Astrocyte (in vitro differentiated cells and primary cell): Measurements from ENCODE around the gene CIITA. TPM values are rescaled to one million over a fixed set of nuclear protein-coding genes. Genes with fewer than 3 reads are reported as not detected.

Source experiments
- DNase-seq: peaks from one replicate; pipeline ENCODE4 v3.0.0-alpha.2; 2010; ENCODE audit warnings: low read depth
- FAIRE-seq: peaks from 2 replicates; lab custom pipeline; 2011; peaks lifted over from hg19 to GRCh38; lab: Jason Lieb, UNC
- H2AFZ ChIP-seq: 2 replicates; pipeline ENCODE4 v1.6.0; 2012; ENCODE audit warnings: low read depth, low read length, inconsistent platforms
- H3K27ac ChIP-seq: 2 replicates; pipeline ENCODE4 v1.5.1; 2011; ENCODE audit warnings: low read depth, low read length, inconsistent platforms
- H3K27me3 ChIP-seq: 2 replicates; pipeline ENCODE4 v1.6.0; 2011; ENCODE audit warnings: low read length, inconsistent platforms; ENCODE audit not compliant: insufficient read depth
- H3K36me3 ChIP-seq: 2 replicates; pipeline ENCODE4 v1.5.1; 2011; ENCODE audit warnings: low read length, inconsistent platforms; ENCODE audit not compliant: insufficient read depth
- H3K4me1 ChIP-seq: 2 replicates; pipeline ENCODE4 v1.5.1; 2011; ENCODE audit warnings: low read length, inconsistent platforms; ENCODE audit not compliant: insufficient read depth
- H3K4me2 ChIP-seq: 2 replicates; pipeline ENCODE4 v1.6.0; 2012; ENCODE audit warnings: low read length, inconsistent platforms
- H3K4me3 ChIP-seq: 2 replicates; pipeline ENCODE4 v1.5.1; 2011; ENCODE audit warnings: low read depth, mild to moderate bottlenecking, low read length, inconsistent platforms; ENCODE audit not compliant: insufficient read depth
- H3K79me2 ChIP-seq: 2 replicates; pipeline ENCODE4 v1.6.0; 2012; ENCODE audit warnings: mild to moderate bottlenecking, low read length, inconsistent platforms; ENCODE audit not compliant: insufficient read depth
- H3K9ac ChIP-seq: 2 replicates; pipeline ENCODE4 v1.6.0; 2012; ENCODE audit warnings: mild to moderate bottlenecking, low read length, inconsistent platforms
- H3K9me3 ChIP-seq: 2 replicates; pipeline ENCODE4 v1.5.1; 2012; ENCODE audit warnings: low read depth, mild to moderate bottlenecking, low read length, inconsistent platforms; ENCODE audit not compliant: insufficient read depth
- H4K20me1 ChIP-seq: 2 replicates; pipeline ENCODE4 v1.6.0; 2012; ENCODE audit warnings: low read length, inconsistent platforms; ENCODE audit not compliant: insufficient read depth
- H3K27ac Mint-ChIP-seq: one replicate; pipeline ENCODE4 v1.8.0; 2021; ENCODE audit warnings: mild to moderate bottlenecking, mixed read lengths; ENCODE audit not compliant: unreplicated experiment
- H3K27me3 Mint-ChIP-seq: one replicate; pipeline ENCODE4 v1.8.0; 2021; ENCODE audit warnings: low read depth, mixed read lengths; ENCODE audit not compliant: unreplicated experiment
- H3K36me3 Mint-ChIP-seq: one replicate; pipeline ENCODE4 v1.8.0; 2021; ENCODE audit warnings: low read depth, mixed read lengths; ENCODE audit not compliant: unreplicated experiment
- H3K4me1 Mint-ChIP-seq: one replicate; pipeline ENCODE4 v1.8.0; 2021; ENCODE audit warnings: low read depth, mixed read lengths; ENCODE audit not compliant: unreplicated experiment
- H3K4me3 Mint-ChIP-seq: one replicate; pipeline ENCODE4 v1.8.0; 2021; ENCODE audit warnings: mild to moderate bottlenecking, moderate library complexity, mixed read lengths; ENCODE audit not compliant: unreplicated experiment
- H3K9me3 Mint-ChIP-seq: one replicate; pipeline ENCODE4 v1.8.0; 2021; ENCODE audit warnings: mild to moderate bottlenecking, mixed read lengths; ENCODE audit not compliant: unreplicated experiment
- EZH2 ChIP-seq: IDR thresholded peaks from 2 replicates; pipeline ENCODE4 v1.6.1; 2012; ENCODE audit warnings: mild to moderate bottlenecking, low read length, inconsistent platforms; ENCODE audit not compliant: insufficient read depth
- total RNA-seq: library from RNA; stranded (reverse); gene quantifications from 2 replicates; pipeline ENCODE4 v1.2.1, GENCODE V29; 2021
- TF ChIP-seq, protein P1 (sequence below): IDR thresholded peaks from 2 replicates; pipeline ENCODE4 v1.5.1; 2011; ENCODE audit warnings: low read depth, mild to moderate bottlenecking, inconsistent platforms, low read length, moderate library complexity; ENCODE audit not compliant: insufficient read depth

Gene CIITA
- total RNA-seq, 1 donor from 2014 or later, result not detected

DNA sequence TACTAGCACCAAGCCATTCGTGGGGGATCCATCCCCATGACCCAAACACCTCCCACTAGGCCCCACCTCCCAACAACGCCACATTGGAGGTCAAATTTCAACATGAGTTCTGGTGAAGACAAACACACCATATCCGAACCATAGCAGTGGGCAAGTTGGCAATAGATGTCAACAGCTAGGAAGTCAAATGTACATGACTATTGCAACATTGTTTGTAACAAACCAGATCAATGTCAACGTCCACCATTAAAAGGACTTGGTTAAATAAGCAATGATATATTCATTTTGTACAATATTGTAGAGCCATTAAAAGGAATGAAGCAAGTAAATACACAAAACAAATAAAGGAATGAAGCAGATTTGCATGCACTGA lies 26.5 kb upstream of the CIITA start:
- Histone ChIP-seq H4K20me1 (no peaks in the 10 kb centered on the region), H3K36me3 (no peaks in the 10 kb centered on the region), H3K9ac (no peak overlapping the region), H2AFZ (no peak overlapping the region), H3K79me2 (no peaks in the 10 kb centered on the region), H3K4me2 (no peak overlapping the region), H3K9me3 (no peaks in the 10 kb centered on the region), H3K4me1 (no peaks in the 10 kb centered on the region), H3K4me3 (no peak overlapping the region), H3K27ac (no peak overlapping the region), H3K27me3 (no peaks in the 10 kb centered on the region)
- no peaks in the 10 kb centered on the region for H3K4me1 Mint-ChIP-seq
- TF ChIP-seq EZH2, result no peak
- TF ChIP-seq, protein P1, sequence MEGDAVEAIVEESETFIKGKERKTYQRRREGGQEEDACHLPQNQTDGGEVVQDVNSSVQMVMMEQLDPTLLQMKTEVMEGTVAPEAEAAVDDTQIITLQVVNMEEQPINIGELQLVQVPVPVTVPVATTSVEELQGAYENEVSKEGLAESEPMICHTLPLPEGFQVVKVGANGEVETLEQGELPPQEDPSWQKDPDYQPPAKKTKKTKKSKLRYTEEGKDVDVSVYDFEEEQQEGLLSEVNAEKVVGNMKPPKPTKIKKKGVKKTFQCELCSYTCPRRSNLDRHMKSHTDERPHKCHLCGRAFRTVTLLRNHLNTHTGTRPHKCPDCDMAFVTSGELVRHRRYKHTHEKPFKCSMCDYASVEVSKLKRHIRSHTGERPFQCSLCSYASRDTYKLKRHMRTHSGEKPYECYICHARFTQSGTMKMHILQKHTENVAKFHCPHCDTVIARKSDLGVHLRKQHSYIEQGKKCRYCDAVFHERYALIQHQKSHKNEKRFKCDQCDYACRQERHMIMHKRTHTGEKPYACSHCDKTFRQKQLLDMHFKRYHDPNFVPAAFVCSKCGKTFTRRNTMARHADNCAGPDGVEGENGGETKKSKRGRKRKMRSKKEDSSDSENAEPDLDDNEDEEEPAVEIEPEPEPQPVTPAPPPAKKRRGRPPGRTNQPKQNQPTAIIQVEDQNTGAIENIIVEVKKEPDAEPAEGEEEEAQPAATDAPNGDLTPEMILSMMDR, result no peak
- H3K9me3 Mint-ChIP-seq, result no peaks in the 10 kb centered on the region
- DNase-seq (no peak), FAIRE-seq (no peak)
- no peak overlapping the region for H3K4me3 Mint-ChIP-seq
- peaks cover 19% of the 10 kb centered on the region for H3K27me3 Mint-ChIP-seq
- H3K36me3 Mint-ChIP-seq, result no peaks in the 10 kb centered on the region
- H3K27ac Mint-ChIP-seq, result no peak overlapping the region

DNA sequence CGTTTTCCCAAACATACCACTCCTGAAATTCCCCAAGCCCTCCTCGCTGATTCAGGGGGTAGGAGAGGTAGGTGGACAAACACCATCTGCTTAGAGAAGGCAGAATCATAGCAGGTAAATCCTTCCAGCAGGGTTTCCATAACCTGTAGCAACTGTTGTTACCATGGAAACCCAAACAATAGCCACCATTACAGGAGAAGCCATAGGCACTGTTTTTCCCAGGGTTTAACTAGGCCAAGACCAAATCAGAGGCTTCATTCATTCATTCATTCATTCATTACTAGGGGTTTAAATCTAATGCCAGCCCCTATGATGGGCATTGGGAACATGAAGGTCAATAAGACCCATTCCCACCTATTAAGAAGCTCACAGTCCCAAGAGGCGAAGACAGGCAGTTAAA lies 25.5 kb upstream of the CIITA start:
- Histone ChIP-seq H3K4me2 (no peak overlapping the region), H3K79me2 (no peaks in the 10 kb centered on the region), H4K20me1 (no peaks in the 10 kb centered on the region), H3K4me3 (no peak overlapping the region), H2AFZ (no peak overlapping the region), H3K9me3 (no peaks in the 10 kb centered on the region), H3K27ac (no peak overlapping the region), H3K9ac (no peak overlapping the region), H3K27me3 (no peaks in the 10 kb centered on the region), H3K36me3 (no peaks in the 10 kb centered on the region), H3K4me1 (no peaks in the 10 kb centered on the region)
- no peak overlapping the region for H3K27ac Mint-ChIP-seq
- no peaks in the 10 kb centered on the region for H3K9me3 Mint-ChIP-seq
- no peak for DNase-seq
- no peaks in the 10 kb centered on the region for H3K4me1 Mint-ChIP-seq
- peaks cover 19% of the 10 kb centered on the region for H3K27me3 Mint-ChIP-seq
- TF ChIP-seq, protein P1, result no peak
- TF ChIP-seq EZH2, result no peak
- H3K4me3 Mint-ChIP-seq, result no peak overlapping the region
- FAIRE-seq, result no peak
- H3K36me3 Mint-ChIP-seq, result no peaks in the 10 kb centered on the region

DNA sequence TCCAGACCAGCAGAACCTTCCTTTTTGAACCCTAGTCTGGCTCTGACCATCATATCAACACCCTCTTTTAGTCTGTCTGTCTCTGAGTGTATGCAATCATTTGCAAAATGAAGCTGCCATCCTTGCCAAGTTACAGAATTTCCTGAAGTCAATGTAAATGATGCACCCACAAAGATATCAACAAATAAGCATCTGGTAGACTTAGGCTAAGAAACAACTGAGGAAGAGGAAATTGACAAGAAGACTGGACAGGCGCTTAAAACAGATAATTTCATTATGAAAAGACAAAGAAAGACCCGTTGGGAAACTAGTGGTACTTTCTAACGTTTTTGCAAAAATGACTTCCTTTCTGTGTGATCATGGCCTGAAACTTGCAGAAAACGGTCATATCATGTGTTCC lies 24.7 kb upstream of the CIITA start:
- Mint-ChIP-seq H3K4me1 (no peaks in the 10 kb centered on the region), H3K4me3 (no peak overlapping the region), H3K36me3 (no peaks in the 10 kb centered on the region), H3K9me3 (no peaks in the 10 kb centered on the region), H3K27ac (no peak overlapping the region), H3K27me3 (peaks cover 11% of the 10 kb centered on the region)
- H4K20me1 ChIP-seq, result no peaks in the 10 kb centered on the region
- H3K9ac ChIP-seq, result no peak overlapping the region
- H3K4me3 ChIP-seq, result no peak overlapping the region
- H2AFZ ChIP-seq, result no peak overlapping the region
- no peaks in the 10 kb centered on the region for H3K27me3 ChIP-seq
- no peak overlapping the region for H3K27ac ChIP-seq
- no peaks in the 10 kb centered on the region for H3K4me1 ChIP-seq
- no peaks in the 10 kb centered on the region for H3K9me3 ChIP-seq
- H3K79me2 ChIP-seq, result no peaks in the 10 kb centered on the region
- no peak overlapping the region for H3K4me2 ChIP-seq
- DNase-seq (no peak), FAIRE-seq (no peak)
- no peak for TF ChIP-seq EZH2
- TF ChIP-seq, protein P1, result no peak
- H3K36me3 ChIP-seq, result no peaks in the 10 kb centered on the region
